SK-N-SH (cell line): ENCODE data around the gene KLHL13. TPM values are rescaled to one million over a fixed set of nuclear protein-coding genes. Genes with fewer than 3 reads are reported as not detected.

Experiments used
- CTCF ChIA-PET: fragments of 300-600, 350-600 bp; formaldehyde crosslinking; extraction: SDS; loops from one replicate; lab custom pipeline; 2021; lab: Yijun Ruan, JAX
- POLR2A ChIA-PET: fragments of 350-600 bp; sonication (Branson Sonifier 250); formaldehyde crosslinking; extraction: SDS; loops from one replicate; lab custom pipeline; 2020; ENCODE audit warnings: antibody characterized with exemption, inconsistent platforms; lab: Yijun Ruan, JAX
- DNase-seq: peaks from one replicate; pipeline ENCODE4 v3.0.0; 2012
- H2AFZ ChIP-seq: fragments of 200-600 bp; sonication (generic); 2 replicates; pipeline ENCODE4 v1.8.1; 2016; ENCODE audit warnings: antibody characterized with exemption, mild to moderate bottlenecking, low read depth
- H3F3A ChIP-seq: fragments of 200-600 bp; sonication (generic); replicated peaks from 2 replicates; pipeline ENCODE3; 2016; ENCODE audit warnings: antibody characterized with exemption, mild to moderate bottlenecking; ENCODE audit not compliant: insufficient read depth
- H3K27ac ChIP-seq, 2 experiments: fragments of 200-500 bp in 1 of 2; fragments of 200-600 bp in 1 of 2; sonication (Bioruptor generic) in 1 of 2; sonication (generic), shearing (Covaris generic) in 1 of 2; 2 replicates each; pipeline versions ENCODE4 v1.5.1 to v1.6.1; 2014 to 2016; ENCODE audit warnings: low read depth in 2 of 2, inconsistent platforms in 1 of 2, low read length in 1 of 2, mild to moderate bottlenecking in 1 of 2, mixed read lengths in 1 of 2
- H3K27me3 ChIP-seq: fragments of 200-600 bp; sonication (generic), shearing (Covaris generic); 2 replicates; pipeline ENCODE4 v1.6.1; 2016; ENCODE audit warnings: mixed run types; ENCODE audit not compliant: insufficient read depth
- H3K36me3 ChIP-seq, 2 experiments: fragments of 200-500 bp in 1 of 2; fragments of 200-600 bp in 1 of 2; sonication (Bioruptor generic) in 1 of 2; sonication (generic) in 1 of 2; replicated peaks in 1 of 2; 2 replicates each; pipeline versions ENCODE3 to v1.5.1; 2014 to 2016; ENCODE audit warnings: low read length in 1 of 2, mild to moderate bottlenecking in 1 of 2; ENCODE audit not compliant: insufficient read depth in 2 of 2, control insufficient read depth in 1 of 2
- H3K4me1 ChIP-seq, 2 experiments: fragments of 200-500 bp in 1 of 2; fragments of 200-600 bp in 1 of 2; sonication (Bioruptor generic) in 1 of 2; sonication (generic), shearing (Covaris generic) in 1 of 2; 2 replicates each; pipeline versions ENCODE4 v1.5.1 to v1.6.1; 2014 to 2016; ENCODE audit warnings: low read depth in 1 of 2, low read length in 1 of 2, mixed run types in 1 of 2; ENCODE audit not compliant: insufficient read depth in 2 of 2, control insufficient read depth in 1 of 2
- H3K4me2 ChIP-seq: fragments of 200-600 bp; sonication (generic), shearing (Covaris generic); 2 replicates; pipeline ENCODE4 v1.6.1; 2017; ENCODE audit warnings: mixed run types
- H3K4me3 ChIP-seq, 2 experiments: fragments of 200-500 bp in 1 of 2; fragments of 200-600 bp in 1 of 2; sonication (Bioruptor generic) in 1 of 2; sonication (generic), shearing (Covaris generic) in 1 of 2; 2 replicates each; pipeline versions ENCODE4 v1.5.1 to v1.8.1; 2014 to 2016; ENCODE audit warnings: low read depth in 2 of 2, inconsistent platforms in 1 of 2, low read length in 1 of 2, mild to moderate bottlenecking in 1 of 2, mixed read lengths in 1 of 2, moderate library complexity in 1 of 2
- H3K79me2 ChIP-seq: fragments of 200-600 bp; sonication (generic); 2 replicates; pipeline ENCODE4 v1.8.1; 2017; ENCODE audit warnings: mild to moderate bottlenecking; ENCODE audit not compliant: insufficient read depth
- H3K9ac ChIP-seq: fragments of 200-600 bp; sonication (generic); 2 replicates; pipeline ENCODE4 v1.6.1; 2017; ENCODE audit warnings: mixed run types
- H3K9me2 ChIP-seq: fragments of 200-600 bp; sonication (generic); 2 replicates; pipeline ENCODE4 v1.6.1; 2017; ENCODE audit warnings: mixed run types
- H3K9me3 ChIP-seq: fragments of 200-600 bp; sonication (generic); 2 replicates; pipeline ENCODE4 v1.6.1; 2017; ENCODE audit warnings: mixed run types, mild to moderate bottlenecking, moderate library complexity
- H4K20me1 ChIP-seq: fragments of 200-600 bp; sonication (generic); 2 replicates; pipeline ENCODE4 v1.6.1; 2017; ENCODE audit warnings: mild to moderate bottlenecking, mixed run types; ENCODE audit not compliant: insufficient read depth
- EZH2phosphoT487 ChIP-seq: fragments of 200-600 bp; sonication (generic); IDR thresholded peaks from 2 replicates; pipeline ENCODE4 v1.6.1; 2017; ENCODE audit warnings: low read depth, mixed run types, mild to moderate bottlenecking, antibody characterized with exemption, moderate library complexity, borderline replicate concordance
- FOXJ3 ChIP-seq: sonication (generic); formaldehyde crosslinking; IDR thresholded peaks from 2 replicates; pipeline ENCODE4 v1.5.1; 2020; ENCODE audit warnings: mild to moderate bottlenecking, missing genetic modification reagents
- GABPA ChIP-seq: IDR thresholded peaks from 2 replicates; pipeline ENCODE4 v1.4.0; 2012; ENCODE audit warnings: low read depth, mild to moderate bottlenecking
- JUND ChIP-seq: IDR thresholded peaks from 2 replicates; pipeline ENCODE4 v1.4.0; 2012
- MEF2A ChIP-seq: IDR thresholded peaks from 2 replicates; pipeline ENCODE4 v1.4.0; 2012; ENCODE audit warnings: low read depth, borderline replicate concordance
- NFIC ChIP-seq: IDR thresholded peaks from 2 replicates; pipeline ENCODE4 v1.4.0; 2012; ENCODE audit warnings: borderline replicate concordance
- RCOR1 ChIP-seq: fragments of 150-350 bp; IDR thresholded peaks from 2 replicates; pipeline ENCODE4 v1.6.1; 2017; ENCODE audit warnings: antibody characterized with exemption, low read length
- RFX5 ChIP-seq: IDR thresholded peaks from 2 replicates; pipeline ENCODE4 v1.6.1; 2012; ENCODE audit warnings: mild to moderate bottlenecking, improper control_type of control experiment, low read length
- TCF12 ChIP-seq: IDR thresholded peaks from 2 replicates; pipeline ENCODE4 v1.4.0; 2012
- YY1 ChIP-seq: IDR thresholded peaks from 2 replicates; pipeline ENCODE4 v1.4.0; 2012; ENCODE audit warnings: low read depth, mild to moderate bottlenecking
- WGBS: methylation state at CpG from one replicate; pipeline ENCODE4 v1.1.6; 2017; ENCODE audit warnings: low lambda C conversion rate; 5-methylcytosine and 5-hydroxymethylcytosine counted together
- polyA plus RNA-seq, 3 experiments: library from polyadenylated mRNA; depleted of rRNA; stranded (reverse); fragments of >200 nt; gene quantifications; 2 replicates each; pipeline ENCODE4 v1.2.3, GENCODE V29; 2012

The KLHL13 gene
- polyA plus RNA-seq, 1 of the 3 experiments (the other 2 are of a cell fraction), result 19.5 TPM

GRCh38 chrX:118143578-118143977 lies 27.0 kb upstream of the KLHL13 start:
- no peaks in the 10 kb centered on the region for H3F3A ChIP-seq
- no peaks in the 10 kb centered on the region for H4K20me1 ChIP-seq
- no peak for TF ChIP-seq NFIC
- TF ChIP-seq RFX5, result no peak
- no peak for TF ChIP-seq RCOR1
- no peaks in the 10 kb centered on the region for H3K9me2 ChIP-seq
- no peak overlapping the region for H3K4me3 ChIP-seq
- CTCF ChIA-PET, result no interaction called here
- POLR2A ChIA-PET, result no interaction called here
- no peak overlapping the region for H3K27ac ChIP-seq
- no peak overlapping the region for H3K9ac ChIP-seq
- 71% methylated on average over 3 of the region's 3 CpGs for WGBS
- H3K36me3 ChIP-seq, result no peaks in the 10 kb centered on the region
- H2AFZ ChIP-seq, result no peak overlapping the region
- DNase-seq, result no peak
- no peaks in the 10 kb centered on the region for H3K79me2 ChIP-seq
- no peaks in the 10 kb centered on the region; a peak in 1 of 4 replicates for H3K4me1 ChIP-seq
- H3K27me3 ChIP-seq, result no peaks in the 10 kb centered on the region
- H3K9me3 ChIP-seq, result no peaks in the 10 kb centered on the region
- H3K4me2 ChIP-seq, result no peak overlapping the region

- WGBS, result 55% methylated on average over 3 of the region's 3 CpGs
- Histone ChIP-seq H3K36me3 (no peaks in the 10 kb centered on the region), H3K4me3 (no peak overlapping the region), H4K20me1 (no peaks in the 10 kb centered on the region), H3K79me2 (no peaks in the 10 kb centered on the region), H2AFZ (no peak overlapping the region), H3K4me1 (no peaks in the 10 kb centered on the region; a peak in 1 of 4 replicates), H3K27ac (no peak overlapping the region), H3K9me2 (no peaks in the 10 kb centered on the region), H3K9me3 (no peaks in the 10 kb centered on the region), H3K9ac (no peak overlapping the region), H3K27me3 (no peaks in the 10 kb centered on the region), H3F3A (no peaks in the 10 kb centered on the region), H3K4me2 (no peak overlapping the region)
- ChIA-PET POLR2A (no interaction called here), CTCF (no interaction called here)
- DNase-seq, result no peak
- TF ChIP-seq MEF2A, result no peak
- no peak for TF ChIP-seq TCF12
- no peak for TF ChIP-seq GABPA
- TF ChIP-seq FOXJ3, result no peak
- TF ChIP-seq EZH2phosphoT487, result no peak
These were observed 14.7 kb upstream of the KLHL13 start for GRCh38 chrX:118131336-118131735.

GRCh38 chrX:118129681-118130080 lies 13.1 kb upstream of the KLHL13 start:
- TF ChIP-seq FOXJ3 (no peak), YY1 (no peak), RFX5 (no peak), JUND (no peak)
- Histone ChIP-seq H3K9ac (no peak overlapping the region), H3K4me2 (no peak overlapping the region), H3K36me3 (no peaks in the 10 kb centered on the region), H3K4me1 (no peaks in the 10 kb centered on the region; a peak in 1 of 4 replicates), H3K9me3 (no peaks in the 10 kb centered on the region), H3K27ac (no peak overlapping the region), H3F3A (no peaks in the 10 kb centered on the region), H4K20me1 (no peaks in the 10 kb centered on the region), H3K9me2 (no peaks in the 10 kb centered on the region), H3K27me3 (no peaks in the 10 kb centered on the region), H3K79me2 (no peaks in the 10 kb centered on the region), H3K4me3 (no peak overlapping the region), H2AFZ (no peak overlapping the region)
- POLR2A ChIA-PET, result no interaction called here
- DNase-seq, result no peak
- CTCF ChIA-PET, result no interaction called here
